ENCODE results near the gene VEZF1. TPM values are rescaled to one million over a fixed set of nuclear protein-coding genes. Genes with fewer than 3 reads are reported as not detected.
A peak's percentile ranks its signal among the peaks of the same experiment; 100 is the strongest.

VEZF1 gene
- polyA plus RNA-seq, 2 of the 4 experiments (the other 2 are of a cell fraction) = 50.3 to 57.7 TPM

- H3K9me3 ChIP-seq = no peaks in the 10 kb centered on the region
- no peak for ATAC-seq
- POLR2A ChIA-PET = interaction anchor here (1.0 to 1.8 kb wide), 2 partner anchors 46 to 84 kb away, joined by 3 to 4 read pairs; no protein-coding TSS in a partner anchor
- peak overlapping the region; percentile 70; the same call in 1 of the 3 replicates for H3K4me2 ChIP-seq
- H3K27ac ChIP-seq = peak overlapping the region in 1 of 2 experiments; percentile 31; a peak in 2 of 6 replicates
- WGBS (ENCODE audit: missing lambda C conversion rate) = 85% methylated on average over 3 of the region's 3 CpGs
- TF ChIP-seq MAFK (IDR thresholded peaks at IDR 0.05; ENCODE audit: partially characterized antibody) (no peak), PBX3 (IDR thresholded peaks at IDR 0.05) (no peak), HOXA7 (CRISPR knock-in tag; IDR thresholded peaks at IDR 0.05) (no peak), CHD4 (IDR thresholded peaks at IDR 0.05; ENCODE audit: borderline replicate concordance) (no peak), NPAS2 (CRISPR knock-in tag; IDR thresholded peaks at IDR 0.05; ENCODE audit: borderline replicate concordance) (no peak), CBX8 (IDR thresholded peaks at IDR 0.05) (no peak), NR3C1 (IDR thresholded peaks at IDR 0.05) (no peak), BCL3 (IDR thresholded peaks at IDR 0.05) (no peak), CEBPB (IDR thresholded peaks at IDR 0.05) (no peak), USF2 (IDR thresholded peaks at IDR 0.05) (no peak), FOSL2 (IDR thresholded peaks at IDR 0.05) (no peak), FOSL2 (CRISPR knock-in tag; IDR thresholded peaks at IDR 0.05) (no peak), HES2 (IDR thresholded peaks at IDR 0.05) (no peak), TFCP2L1 (CRISPR knock-in tag; IDR thresholded peaks at IDR 0.05) (no peak), CHD2 (IDR thresholded peaks at IDR 0.05; ENCODE audit: low read length, partially characterized antibody) (no peak), KDM1A (IDR thresholded peaks at IDR 0.05; ENCODE audit: low read depth) (no peak), ATOH8 (CRISPR knock-in tag; IDR thresholded peaks at IDR 0.05; ENCODE audit: low read depth) (no peak)
- CTCF ChIA-PET = interaction anchor here (1.5 to 22.5 kb wide), 7 partner anchors 9 to 118 kb away, joined by 5 to 386 read pairs (median 18); partner anchors contain the start of gene CUEDC1
- no peak overlapping the region for H3K4me3 ChIP-seq
- no peak for FAIRE-seq
- DNase-seq (ENCODE audit: low read depth in 1 of 2, low spot score in 1 of 2) = no peak
- H3K4me1 ChIP-seq = peaks cover 57% of the 10 kb centered on the region
These were observed 11.5 kb downstream of the VEZF1 start for GRCh38 chr17:57976594-57976993.

- ChIA-PET CTCF (interaction anchor here (0.9 to 22.5 kb wide), 9 partner anchors 10 to 139 kb away, joined by 3 to 386 read pairs (median 5); partner anchors contain the start of genes CUEDC1 and MRPS23), POLR2A (interaction anchor here (0.7 to 1.8 kb wide), 4 partner anchors 22 to 83 kb away, joined by 3 to 8 read pairs (median 4); no protein-coding TSS in a partner anchor)
- 0% methylated on average over 1 of the region's 1 CpG for WGBS (ENCODE audit: missing lambda C conversion rate)
- Histone ChIP-seq H3K27ac (peak overlapping the region; percentile 68 to 76), H3K9me3 (no peaks in the 10 kb centered on the region), H3K4me3 (0 out of 3 replicates have a peak overlapping the region, but pooled peaks have one; percentile 1), H3K4me2 (peak overlapping the region; percentile 70), H3K4me1 (peaks cover 60% of the 10 kb centered on the region)
- TF ChIP-seq TP53 (CRISPR knock-in tag; IDR thresholded peaks at IDR 0.05) (no peak), RARB (CRISPR knock-in tag; IDR thresholded peaks at IDR 0.05) (no peak), ZSCAN20 (CRISPR knock-in tag; IDR thresholded peaks at IDR 0.05) (no peak), BHLHE40 (IDR thresholded peaks at IDR 0.05; ENCODE audit: low read depth, low read length) (no peak), SMC3 (IDR thresholded peaks at IDR 0.05) (peak; percentile 31; the same call in 2 of the 3 replicates), NFE2L2 (conservative IDR thresholded peaks at IDR 0.05; ENCODE audit: low read length) (no peak), EP300 (IDR thresholded peaks at IDR 0.05) (peak; percentile 34 to 77; a peak in 3 of 5 replicates), MAX (IDR thresholded peaks at IDR 0.05) (0 out of 2 replicates have a peak, but pooled peaks have one; percentile 16), JUNB (IDR thresholded peaks at IDR 0.05) (peak; percentile 75), NPAS2 (CRISPR knock-in tag; IDR thresholded peaks at IDR 0.05; ENCODE audit: borderline replicate concordance) (no peak), ESRRA (IDR thresholded peaks at IDR 0.05; ENCODE audit: borderline replicate concordance, low read length) (no peak), GATA3 (IDR thresholded peaks at IDR 0.05; ENCODE audit: borderline replicate concordance) (peak; percentile 38; the same call in 1 of the 2 replicates), JUN (IDR thresholded peaks at IDR 0.05) (peak; percentile 37 to 64; a peak in 2 of 5 replicates), RNF2 (IDR thresholded peaks at IDR 0.05; ENCODE audit: borderline replicate concordance, low read depth) (no peak), HEYL (CRISPR knock-in tag; IDR thresholded peaks at IDR 0.05) (no peak), BCL3 (IDR thresholded peaks at IDR 0.05) (no peak), HOXA7 (CRISPR knock-in tag; IDR thresholded peaks at IDR 0.05) (no peak), FOSL2 (IDR thresholded peaks at IDR 0.05) (peak; percentile 58; the same call in 1 of the 2 replicates), FOSL2 (CRISPR knock-in tag; IDR thresholded peaks at IDR 0.05) (peak; percentile 73), CEBPB (IDR thresholded peaks at IDR 0.05) (peak; percentile 78 to 93; a peak in 3 of 4 replicates), HOXB13 (CRISPR knock-in tag; IDR thresholded peaks at IDR 0.05; ENCODE audit: low read depth) (no peak), FOSB (CRISPR knock-in tag; IDR thresholded peaks at IDR 0.05) (no peak)
- ATAC-seq (peak; percentile 80 to 87), FAIRE-seq (peak; percentile 86), DNase-seq (ENCODE audit: low read depth in 1 of 2, low spot score in 1 of 2) (peak; percentile 53 to 81)
These were observed 13.0 kb downstream of the VEZF1 start for GRCh38 chr17:57975044-57975443.

All from A549 (cell line).